ENCODE data around the gene CECR2.

The CECR2 gene

GRCh38 chr22:17554814-17555213 is 185.6 kb downstream of the CECR2 start:
- H3K79me2 ChIP-seq (ENCODE audit: insufficient read depth, low read length): no peaks in the 10 kb centered on the region
- ATAC-seq (ENCODE audit: insufficient read depth, low read depth): no peak
- H3K9me3 ChIP-seq (ENCODE audit: insufficient read depth, low read length, severe bottlenecking): no peaks in the 10 kb centered on the region
- no peak overlapping the region for H3K27ac ChIP-seq (ENCODE audit: low read length)
- H2AFZ ChIP-seq (ENCODE audit: low read depth, low read length): no peak overlapping the region
- no peak overlapping the region for H3K4me3 ChIP-seq (ENCODE audit: low read depth in 1 of 2, low read length in 2 of 2)
- no peak for TF ChIP-seq EZH2 (IDR thresholded peaks at IDR 0.05; ENCODE audit: borderline replicate concordance, low read depth, low read length, severe bottlenecking)
- TF ChIP-seq, protein P1, sequence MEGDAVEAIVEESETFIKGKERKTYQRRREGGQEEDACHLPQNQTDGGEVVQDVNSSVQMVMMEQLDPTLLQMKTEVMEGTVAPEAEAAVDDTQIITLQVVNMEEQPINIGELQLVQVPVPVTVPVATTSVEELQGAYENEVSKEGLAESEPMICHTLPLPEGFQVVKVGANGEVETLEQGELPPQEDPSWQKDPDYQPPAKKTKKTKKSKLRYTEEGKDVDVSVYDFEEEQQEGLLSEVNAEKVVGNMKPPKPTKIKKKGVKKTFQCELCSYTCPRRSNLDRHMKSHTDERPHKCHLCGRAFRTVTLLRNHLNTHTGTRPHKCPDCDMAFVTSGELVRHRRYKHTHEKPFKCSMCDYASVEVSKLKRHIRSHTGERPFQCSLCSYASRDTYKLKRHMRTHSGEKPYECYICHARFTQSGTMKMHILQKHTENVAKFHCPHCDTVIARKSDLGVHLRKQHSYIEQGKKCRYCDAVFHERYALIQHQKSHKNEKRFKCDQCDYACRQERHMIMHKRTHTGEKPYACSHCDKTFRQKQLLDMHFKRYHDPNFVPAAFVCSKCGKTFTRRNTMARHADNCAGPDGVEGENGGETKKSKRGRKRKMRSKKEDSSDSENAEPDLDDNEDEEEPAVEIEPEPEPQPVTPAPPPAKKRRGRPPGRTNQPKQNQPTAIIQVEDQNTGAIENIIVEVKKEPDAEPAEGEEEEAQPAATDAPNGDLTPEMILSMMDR (IDR thresholded peaks at IDR 0.05; ENCODE audit: borderline replicate concordance, extremely low read depth, low read length, poor library complexity, severe bottlenecking): no peak
- DNase-seq: no peak
- no peak overlapping the region for H3K9ac ChIP-seq (ENCODE audit: low read depth, low read length)
- H3K4me1 ChIP-seq (ENCODE audit: insufficient read depth, low read length): no peaks in the 10 kb centered on the region
- H3K4me2 ChIP-seq (ENCODE audit: insufficient read depth, low read length): no peak overlapping the region
- peaks cover 3% of the 10 kb centered on the region for H3K27me3 ChIP-seq (ENCODE audit: insufficient read depth, low read length, poor library complexity)
- no peaks in the 10 kb centered on the region for H4K20me1 ChIP-seq (ENCODE audit: insufficient read depth, low read length)
- no peaks in the 10 kb centered on the region for H3K36me3 ChIP-seq (ENCODE audit: insufficient read depth, low read length)

- H3K4me3 ChIP-seq (ENCODE audit: low read depth in 1 of 2, low read length in 2 of 2): no peak overlapping the region
- H3K36me3 ChIP-seq (ENCODE audit: insufficient read depth, low read length): no peaks in the 10 kb centered on the region
- DNase-seq: no peak
- H3K27me3 ChIP-seq (ENCODE audit: insufficient read depth, low read length, poor library complexity): no peaks in the 10 kb centered on the region
- no peaks in the 10 kb centered on the region for H4K20me1 ChIP-seq (ENCODE audit: insufficient read depth, low read length)
- no peaks in the 10 kb centered on the region for H3K79me2 ChIP-seq (ENCODE audit: insufficient read depth, low read length)
- H2AFZ ChIP-seq (ENCODE audit: low read depth, low read length): no peak overlapping the region
- no peak overlapping the region for H3K9ac ChIP-seq (ENCODE audit: low read depth, low read length)
- no peak for TF ChIP-seq EZH2 (IDR thresholded peaks at IDR 0.05; ENCODE audit: borderline replicate concordance, low read depth, low read length, severe bottlenecking)
- TF ChIP-seq, protein P1 (IDR thresholded peaks at IDR 0.05; ENCODE audit: borderline replicate concordance, extremely low read depth, low read length, poor library complexity, severe bottlenecking): no peak
- no peak overlapping the region for H3K4me2 ChIP-seq (ENCODE audit: insufficient read depth, low read length)
- no peak overlapping the region for H3K27ac ChIP-seq (ENCODE audit: low read length)
- H3K4me1 ChIP-seq (ENCODE audit: insufficient read depth, low read length): no peaks in the 10 kb centered on the region
- H3K9me3 ChIP-seq (ENCODE audit: insufficient read depth, low read length, severe bottlenecking): no peaks in the 10 kb centered on the region
- ATAC-seq (ENCODE audit: insufficient read depth, low read depth): no peak
These were observed 189.9 kb downstream of the CECR2 start for GRCh38 chr22:17559188-17559587.

- H3K4me3 ChIP-seq (ENCODE audit: low read depth in 1 of 2, low read length in 2 of 2): no peak within 1 kb of the TSS
- ATAC-seq (ENCODE audit: insufficient read depth, low read depth): no peak
- H2AFZ ChIP-seq (ENCODE audit: low read depth, low read length): no peak within 1 kb of the TSS
- H3K9ac ChIP-seq (ENCODE audit: low read depth, low read length): no peak within 1 kb of the TSS
- H3K79me2 ChIP-seq (ENCODE audit: insufficient read depth, low read length): no peaks in the 10 kb centered on the region
- no peaks in the 10 kb centered on the region for H3K4me1 ChIP-seq (ENCODE audit: insufficient read depth, low read length)
- DNase-seq: no peak
- H3K27me3 ChIP-seq (ENCODE audit: insufficient read depth, low read length, poor library complexity): no peaks in the 10 kb centered on the region
- no peak within 1 kb of the TSS for H3K27ac ChIP-seq (ENCODE audit: low read length)
- H3K36me3 ChIP-seq (ENCODE audit: insufficient read depth, low read length): no peaks in the 10 kb centered on the region
- no peaks in the 10 kb centered on the region for H4K20me1 ChIP-seq (ENCODE audit: insufficient read depth, low read length)
- no peaks in the 10 kb centered on the region for H3K9me3 ChIP-seq (ENCODE audit: insufficient read depth, low read length, severe bottlenecking)
- H3K4me2 ChIP-seq (ENCODE audit: insufficient read depth, low read length): no peak within 1 kb of the TSS
- TF ChIP-seq, protein P1 (IDR thresholded peaks at IDR 0.05; ENCODE audit: borderline replicate concordance, extremely low read depth, low read length, poor library complexity, severe bottlenecking): no peak
- no peak for TF ChIP-seq EZH2 (IDR thresholded peaks at IDR 0.05; ENCODE audit: borderline replicate concordance, low read depth, low read length, severe bottlenecking)
These were observed 193.9 kb downstream of the CECR2 start, which contains the start of gene SLC25A18 for GRCh38 chr22:17562906-17563870. TSS of gene SLC25A18 (plus strand) at chr22:17563498. CDS start at chr22:17579945, 16,447 bp downstream.
